Superior temporal gyrus (tissue), 1 donor: ENCODE results near the gene C16orf82.
A peak's percentile ranks its signal among the peaks of the same experiment; 100 is the strongest.
"Not testable (repeated sequence)": the region's sequence is repeated elsewhere in the genome, so short reads cannot be mapped to it uniquely, and the experiment has no call there.

ENCODE experiments used
- DNase-seq: peaks from one replicate; pipeline ENCODE4 v3.0.0-alpha.2; 2016; ENCODE audit errors: extremely low spot score

C16orf82 gene

GRCh38 chr16:27066668-27067537 is at the start of gene C16orf82:
Gene C16orf82, plus strand, starts transcription at chr16:27066927.
- DNase-seq = no peak

DNA sequence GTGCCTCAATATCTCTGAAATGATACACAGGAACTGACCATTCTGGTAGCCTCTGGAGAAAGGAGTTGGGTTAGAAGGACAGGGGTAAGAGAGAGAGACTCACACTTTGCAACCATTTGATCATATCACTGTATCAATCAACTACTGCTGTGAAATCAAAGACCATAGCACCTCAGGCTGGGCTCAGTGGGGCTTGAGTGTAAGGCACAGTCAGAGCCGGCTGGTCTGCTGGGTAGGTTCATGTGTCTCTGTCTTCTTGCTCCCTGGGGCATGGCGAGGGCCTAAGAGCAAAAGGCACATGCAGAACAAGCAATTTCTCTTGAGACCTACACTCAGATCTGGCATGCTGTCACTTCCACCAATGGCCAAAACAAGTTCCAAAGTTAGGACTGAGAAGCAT is 46.7 kb upstream of the C16orf82 start:
- DNase-seq = no peak

DNA sequence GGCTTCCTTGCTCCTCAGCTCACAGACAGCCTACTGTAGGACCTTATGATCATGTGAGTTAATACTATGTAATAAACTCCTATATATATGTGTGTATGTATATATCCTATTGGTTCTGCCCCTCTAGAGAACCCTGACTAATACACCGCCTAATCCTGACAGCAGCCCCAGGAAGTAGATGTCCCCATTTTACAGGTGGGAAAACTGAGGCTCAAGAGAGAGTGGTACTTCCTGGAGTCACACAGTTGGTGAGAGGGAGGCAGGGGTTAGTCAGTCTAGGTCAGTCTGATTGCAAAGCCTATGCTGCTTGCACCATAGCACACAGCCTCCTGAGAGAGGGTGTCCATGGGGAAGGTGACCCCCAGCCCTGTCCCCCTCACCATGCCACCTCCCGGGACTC is 42.7 kb upstream of the C16orf82 start:
- no peak for DNase-seq

GRCh38 chr16:27025581-27025980 is 41.1 kb upstream of the C16orf82 start:
- DNase-seq = no peak

GRCh38 chr16:27027971-27028370 is 38.8 kb upstream of the C16orf82 start:
- no peak for DNase-seq

DNA sequence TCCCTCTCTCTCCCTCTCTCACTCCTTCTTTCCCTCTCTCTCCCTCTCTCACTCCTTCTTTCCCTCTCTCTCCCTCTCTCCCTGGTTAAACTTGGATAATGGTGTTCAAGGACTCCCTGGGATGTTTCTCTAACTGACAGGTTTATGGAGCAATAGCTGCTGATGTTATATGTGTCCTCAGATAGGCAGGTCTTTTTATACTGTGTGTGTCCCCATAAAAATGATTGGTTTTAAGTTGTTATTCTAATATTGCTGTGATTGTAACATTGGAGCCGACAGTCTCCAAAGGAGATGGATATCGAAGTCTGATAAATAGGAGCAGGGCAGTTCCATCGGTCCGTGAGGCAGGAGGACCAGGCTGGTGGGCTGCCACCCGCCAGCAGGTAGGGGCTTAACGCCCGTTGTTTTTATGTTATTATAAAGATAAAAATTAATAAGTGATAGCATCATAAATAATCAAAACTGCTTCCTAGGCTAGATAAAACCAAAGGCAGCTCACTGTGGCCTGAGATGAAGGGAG is 38.1 kb upstream of the C16orf82 start:
- DNase-seq = no peak

GRCh38 chr16:27029525-27029924 is 37.2 kb upstream of the C16orf82 start:
- no peak for DNase-seq

- no peak for DNase-seq
These were observed 33.3 kb upstream of the C16orf82 start for GRCh38 chr16:27033281-27033979.

- no peak for DNase-seq
These were observed 26.0 kb upstream of the C16orf82 start for GRCh38 chr16:27040732-27041131.

DNA sequence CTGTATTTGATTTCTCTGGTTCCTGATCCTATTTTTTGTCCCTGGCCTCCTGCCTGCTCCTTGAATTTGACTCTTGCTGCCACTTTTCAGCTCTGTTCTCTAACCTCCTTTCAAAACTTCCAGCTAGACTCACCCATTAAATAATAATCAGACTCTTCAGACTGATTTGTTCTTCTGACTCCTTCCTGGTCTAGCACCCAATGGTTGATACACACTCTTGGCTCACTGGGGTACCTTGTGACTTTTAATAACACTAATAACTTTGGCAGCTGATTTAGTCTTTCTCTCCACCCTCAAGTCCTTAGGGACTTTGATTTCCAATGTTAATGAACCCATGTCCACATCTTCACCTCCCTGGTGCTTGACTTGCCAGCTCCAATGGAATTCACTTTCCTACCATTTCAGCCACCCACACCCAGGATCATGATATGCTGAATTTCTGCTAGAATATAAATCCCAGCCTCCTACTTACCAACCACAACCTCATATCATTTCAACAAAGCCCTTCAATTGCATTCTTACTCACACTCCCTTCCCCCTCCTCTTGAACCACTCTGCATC is 19.7 kb upstream of the C16orf82 start:
- no peak for DNase-seq

GRCh38 chr16:27048316-27048715 is 18.4 kb upstream of the C16orf82 start:
- DNase-seq = no peak

GRCh38 chr16:27049117-27049516 is 17.6 kb upstream of the C16orf82 start:
- no peak for DNase-seq

DNA sequence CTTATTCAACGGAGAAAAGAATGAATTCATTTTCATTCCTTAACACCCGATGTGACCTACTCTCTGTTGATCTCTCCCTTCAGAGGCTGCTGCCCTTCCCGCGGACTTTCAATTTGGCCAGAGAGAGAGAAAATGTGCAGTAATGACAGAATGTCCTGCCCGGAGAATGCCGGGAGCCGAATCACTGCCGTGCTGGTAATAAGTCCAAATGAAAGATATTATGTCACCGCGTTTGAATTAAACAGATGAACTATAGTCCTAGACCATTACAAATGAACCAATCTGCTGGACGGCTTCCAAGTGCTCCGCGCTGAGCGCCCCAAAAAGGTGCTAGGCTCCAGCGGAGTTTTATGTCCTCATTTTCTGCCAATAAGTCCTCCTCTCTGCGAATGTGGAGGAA is 14.7 kb upstream of the C16orf82 start:
- peak; percentile 12 for DNase-seq

- DNase-seq = no peak
These were observed 12.7 kb upstream of the C16orf82 start for GRCh38 chr16:27053996-27054395.

GRCh38 chr16:27058299-27058698 is 8.4 kb upstream of the C16orf82 start:
- DNase-seq = no peak

DNA sequence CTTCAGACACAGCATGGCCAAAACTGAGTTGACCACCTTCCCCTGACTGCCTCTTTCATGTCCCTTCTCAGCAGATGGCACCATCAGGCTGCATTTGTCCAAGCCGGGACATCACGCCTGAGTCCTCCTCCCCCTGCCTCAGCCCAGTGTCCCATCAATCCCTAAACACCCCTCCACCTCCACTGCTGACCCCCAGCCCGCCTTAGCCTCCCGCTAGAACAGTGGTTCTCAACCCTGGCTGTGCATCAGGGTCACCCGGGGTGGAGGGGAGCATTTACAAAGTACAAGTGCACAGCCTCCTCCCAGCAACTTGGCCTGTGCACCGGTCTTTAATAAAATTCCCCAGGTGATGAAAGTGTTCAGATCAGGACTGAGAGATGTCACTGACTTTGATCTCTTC is 4.0 kb downstream of the C16orf82 start:
- no peak for DNase-seq

GRCh38 chr16:27073733-27074132 is 7.0 kb downstream of the C16orf82 start:
- DNase-seq = no peak

GRCh38 chr16:27080895-27081294 is 14.2 kb downstream of the C16orf82 start:
- DNase-seq = no peak

DNA sequence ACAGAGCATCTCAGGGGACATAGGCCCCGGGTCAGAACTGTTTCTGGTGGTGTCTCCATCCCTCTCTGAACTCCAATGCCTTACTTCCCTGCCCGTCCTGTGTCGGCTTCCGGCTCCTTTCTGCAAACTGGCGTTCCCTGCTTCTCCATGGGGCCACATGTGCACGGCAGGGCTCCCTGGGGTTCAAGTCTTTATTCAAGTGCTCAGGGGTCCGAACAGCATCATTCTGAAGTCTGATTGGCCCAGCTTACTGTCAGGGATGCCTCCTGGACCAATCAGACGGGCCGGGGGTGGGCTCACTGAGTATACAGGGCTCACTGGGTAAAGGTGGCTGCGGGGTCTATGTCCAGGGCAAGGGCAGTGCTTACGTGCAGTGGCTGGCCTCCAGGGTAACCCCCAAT is 17.1 kb downstream of the C16orf82 start:
- DNase-seq = no peak

DNA sequence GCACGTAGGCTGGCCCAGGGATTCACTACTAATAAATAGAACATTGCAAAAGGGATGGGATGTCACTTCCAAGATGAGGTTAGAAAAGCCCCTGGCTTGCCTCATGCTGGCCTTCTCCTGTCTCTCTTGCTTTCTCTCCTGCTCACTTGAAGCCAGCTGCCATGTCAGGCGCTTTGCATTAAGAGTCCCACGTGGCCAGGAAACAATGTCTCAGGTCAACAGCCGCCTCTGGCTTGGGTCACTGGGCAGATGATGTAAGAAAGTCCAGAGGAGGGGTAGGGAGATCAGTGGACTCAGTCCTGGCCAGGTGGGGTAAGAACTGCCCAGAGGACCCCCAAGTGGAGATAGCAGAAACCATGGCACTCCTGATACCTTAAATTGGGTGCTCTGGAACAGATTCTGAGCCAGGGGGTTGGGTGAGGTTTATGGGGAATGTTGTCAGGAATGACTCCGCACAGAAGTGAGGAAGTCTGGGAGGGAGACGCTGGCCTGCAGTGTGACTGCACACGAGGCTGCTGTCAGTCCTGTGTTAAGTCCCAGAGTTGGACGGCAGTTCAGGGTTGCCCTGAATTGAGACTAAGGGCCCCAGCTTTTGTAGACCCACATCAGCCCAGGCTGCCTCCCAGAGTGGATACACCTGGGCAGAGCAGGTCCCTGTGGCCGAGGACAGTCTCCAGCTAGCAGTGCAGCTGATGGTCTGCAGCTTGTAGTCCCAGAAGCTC is 17.7 kb downstream of the C16orf82 start:
- no peak for DNase-seq

GRCh38 chr16:27085182-27085581 is 18.5 kb downstream of the C16orf82 start:
- no peak for DNase-seq

- not testable (repeated sequence) for DNase-seq
These were observed 19.3 kb downstream of the C16orf82 start for GRCh38 chr16:27086031-27086430.
